Prostate gland (tissue), 2 donors: ENCODE data around the gene SRPK3. TPM values are rescaled to one million over a fixed set of nuclear protein-coding genes. Genes with fewer than 3 reads are reported as not detected.

ENCODE experiments used
- DNase-seq: peaks from one replicate; pipeline ENCODE4 v3.0.0-alpha.2; 2019; ENCODE audit warnings: low spot score
- H3K27ac ChIP-seq, 2 donors: fragments of 200-600 bp; sonication (generic); 2 replicates each; pipeline ENCODE4 v1.5.1; 2017 to 2019
- H3K27me3 ChIP-seq: fragments of 200-600 bp; sonication (generic); replicated peaks from 2 replicates; pipeline ENCODE4 v1.5.1; 2019; ENCODE audit not compliant: insufficient read depth
- H3K36me3 ChIP-seq, 2 donors: fragments of 200-600 bp; sonication (generic); 1 replicate in 1 of 2; 2 replicates in 1 of 2; pipeline versions ENCODE4 v1.5.1 to v1.8.1; 2017 to 2019
- H3K4me1 ChIP-seq: fragments of 200-600 bp; sonication (generic); replicated peaks from 2 replicates; pipeline ENCODE4 v1.5.1; 2019
- H3K4me3 ChIP-seq, 2 donors: fragments of 200-600 bp; sonication (generic); 2 replicates each; pipeline ENCODE4 v1.5.1; 2017 to 2019
- H3K9me3 ChIP-seq: fragments of 200-600 bp; sonication (generic); 2 replicates; pipeline ENCODE4 v1.5.1; 2017
- CTCF ChIP-seq, 4 experiments: fragments of 200-600 bp in 2 of 4; fragments of 450-650 bp in 2 of 4; sonication (generic) in 2 of 4; IDR thresholded peaks; 1 replicate in 3 of 4; 2 replicates in 1 of 4; pipeline ENCODE4 v1.5.1; 2016 to 2019; ENCODE audit warnings: antibody characterized with exemption in 4 of 4, mild to moderate bottlenecking in 2 of 4, moderate library complexity in 2 of 4
- POLR2A ChIP-seq: fragments of 450-650 bp; IDR thresholded peaks from one replicate; pipeline ENCODE4 v1.6.1; 2016; ENCODE audit warnings: antibody characterized with exemption, mild to moderate bottlenecking
- POLR2AphosphoS5 ChIP-seq: sonication (generic); formaldehyde crosslinking; IDR thresholded peaks from one replicate; pipeline ENCODE4 v1.6.1; 2017; ENCODE audit warnings: antibody characterized with exemption
- WGBS: methylation state at CpG from one replicate; pipeline ENCODE4 v1.1.5; 2018; 5-methylcytosine and 5-hydroxymethylcytosine counted together
- intact Hi-C: fragments of 100-400 bp; cut with DNase I; formaldehyde crosslinking; loops from one replicate; pipeline ENCODE4 v1.14.2; 2022
- total RNA-seq, 2 donors: library from RNA; depleted of rRNA; stranded (reverse); fragments of >200 nt; gene quantifications; one replicate each; pipeline ENCODE4 v1.1.0, GENCODE V29; 2016

SRPK3 gene
- total RNA-seq, 2 donors from 2014 or later: 1.4 to 2.7 TPM

- H3K27ac ChIP-seq: no peak overlapping the region
- no peaks in the 10 kb centered on the region for H3K4me1 ChIP-seq
- DNase-seq: no peak
- H3K27me3 ChIP-seq: no peaks in the 10 kb centered on the region
- intact Hi-C loops: no loop called here
- no peak overlapping the region for H3K4me3 ChIP-seq
- 91% methylated on average over 14 of the region's 15 CpGs for WGBS
- no peak for TF ChIP-seq POLR2A
- TF ChIP-seq POLR2AphosphoS5: no peak
- TF ChIP-seq CTCF (IDR thresholded peaks at IDR 0.05): no peak
- H3K36me3 ChIP-seq: no peaks in the 10 kb centered on the region
- no peaks in the 10 kb centered on the region for H3K9me3 ChIP-seq
Measured at GRCh38 chrX:153733651-153734240, 47.1 kb upstream of the SRPK3 start.

GRCh38 chrX:153734871-153735270 is 46.0 kb upstream of the SRPK3 start:
- no peaks in the 10 kb centered on the region for H3K36me3 ChIP-seq
- WGBS: 92% methylated on average over 2 of the region's 2 CpGs

GRCh38 chrX:153735274-153735673 is 45.6 kb upstream of the SRPK3 start:
- Histone ChIP-seq H3K27ac (no peak overlapping the region), H3K4me3 (no peak overlapping the region), H3K9me3 (no peaks in the 10 kb centered on the region), H3K36me3 (no peaks in the 10 kb centered on the region), H3K4me1 (no peaks in the 10 kb centered on the region), H3K27me3 (no peaks in the 10 kb centered on the region)
- DNase-seq: no peak
- WGBS: 81% methylated on average over 9 of the region's 9 CpGs
- TF ChIP-seq CTCF (IDR thresholded peaks at IDR 0.05) (no peak), POLR2AphosphoS5 (no peak), POLR2A (no peak)
- intact Hi-C loops: no loop called here

More at GRCh38 chrX:153734871-153735270, 46.0 kb upstream of the SRPK3 start:
- intact Hi-C loops: no loop called here
- Histone ChIP-seq H3K27ac (no peak overlapping the region), H3K27me3 (no peaks in the 10 kb centered on the region), H3K4me1 (no peaks in the 10 kb centered on the region), H3K4me3 (no peak overlapping the region), H3K9me3 (no peaks in the 10 kb centered on the region)
- no peak for TF ChIP-seq POLR2A
- TF ChIP-seq CTCF (IDR thresholded peaks at IDR 0.05): no peak
- no peak for TF ChIP-seq POLR2AphosphoS5
- DNase-seq: no peak

- DNase-seq: no peak
- Histone ChIP-seq H3K36me3 (no peaks in the 10 kb centered on the region), H3K27me3 (no peaks in the 10 kb centered on the region), H3K9me3 (no peaks in the 10 kb centered on the region), H3K27ac (no peak overlapping the region), H3K4me3 (no peak overlapping the region), H3K4me1 (no peaks in the 10 kb centered on the region)
- 83% methylated on average over 26 of the region's 30 CpGs for WGBS
- no peak for TF ChIP-seq POLR2AphosphoS5
- TF ChIP-seq CTCF (IDR thresholded peaks at IDR 0.05): no peak
- no peak for TF ChIP-seq POLR2A
- intact Hi-C loops: no loop called here
Measured at GRCh38 chrX:153736071-153736820, 44.6 kb upstream of the SRPK3 start.
